Esophagus muscularis mucosa (tissue), 3 donors: Measurements from ENCODE around the gene GTF2H4.
"Not testable (repeated sequence)": the region's sequence is repeated elsewhere in the genome, so short reads cannot be mapped to it uniquely, and the experiment has no call there.

Experiments used
- POLR2A ChIP-seq: fragments of 450-650 bp; IDR thresholded peaks from one replicate; pipeline ENCODE4 v1.6.1; 2017; ENCODE audit warnings: antibody characterized with exemption, moderate library complexity, mild to moderate bottlenecking, low read depth
- POLR2AphosphoS5 ChIP-seq, 2 donors: sonication (generic); formaldehyde crosslinking; IDR thresholded peaks; one replicate each; pipeline ENCODE4 v1.6.1; 2017; ENCODE audit warnings: antibody characterized with exemption in 2 of 2
- TF ChIP-seq, protein P1 (sequence below), 3 experiments: fragments of 200-600 bp in 2 of 3; fragments of 450-650 bp in 1 of 3; sonication (generic) in 2 of 3; IDR thresholded peaks; one replicate each; pipeline ENCODE4 v1.5.1; 2017 to 2019; ENCODE audit warnings: antibody characterized with exemption in 3 of 3, mild to moderate bottlenecking in 2 of 3, moderate library complexity in 1 of 3

GRCh38 chr6:30907290-30907757 is 683 bp upstream of the GTF2H4 start:
- TF ChIP-seq, protein P1, sequence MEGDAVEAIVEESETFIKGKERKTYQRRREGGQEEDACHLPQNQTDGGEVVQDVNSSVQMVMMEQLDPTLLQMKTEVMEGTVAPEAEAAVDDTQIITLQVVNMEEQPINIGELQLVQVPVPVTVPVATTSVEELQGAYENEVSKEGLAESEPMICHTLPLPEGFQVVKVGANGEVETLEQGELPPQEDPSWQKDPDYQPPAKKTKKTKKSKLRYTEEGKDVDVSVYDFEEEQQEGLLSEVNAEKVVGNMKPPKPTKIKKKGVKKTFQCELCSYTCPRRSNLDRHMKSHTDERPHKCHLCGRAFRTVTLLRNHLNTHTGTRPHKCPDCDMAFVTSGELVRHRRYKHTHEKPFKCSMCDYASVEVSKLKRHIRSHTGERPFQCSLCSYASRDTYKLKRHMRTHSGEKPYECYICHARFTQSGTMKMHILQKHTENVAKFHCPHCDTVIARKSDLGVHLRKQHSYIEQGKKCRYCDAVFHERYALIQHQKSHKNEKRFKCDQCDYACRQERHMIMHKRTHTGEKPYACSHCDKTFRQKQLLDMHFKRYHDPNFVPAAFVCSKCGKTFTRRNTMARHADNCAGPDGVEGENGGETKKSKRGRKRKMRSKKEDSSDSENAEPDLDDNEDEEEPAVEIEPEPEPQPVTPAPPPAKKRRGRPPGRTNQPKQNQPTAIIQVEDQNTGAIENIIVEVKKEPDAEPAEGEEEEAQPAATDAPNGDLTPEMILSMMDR (IDR thresholded peaks at IDR 0.05) = not testable (repeated sequence)
- TF ChIP-seq POLR2AphosphoS5 (IDR thresholded peaks at IDR 0.05); POLR2A: not testable (repeated sequence)
